CD14-positive monocyte (primary cell): Measurements from ENCODE around the gene HK2. TPM values are rescaled to one million over a fixed set of nuclear protein-coding genes. Genes with fewer than 3 reads are reported as not detected.

Experiments used
- DNase-seq, 3 donors: peaks; one replicate each; pipeline ENCODE4 v3.0.0-alpha.2; 2011 to 2022
- H2AFZ ChIP-seq: 2 replicates; pipeline ENCODE4 v1.6.0; 2012; ENCODE audit warnings: mild to moderate bottlenecking, low read depth, low read length, inconsistent platforms; ENCODE audit not compliant: insufficient read depth, poor library complexity, severe bottlenecking
- H3K27ac ChIP-seq, 2 donors: 1 replicate in 1 of 2; 2 replicates in 1 of 2; pipeline ENCODE4 v1.5.1; 2012 to 2013; ENCODE audit warnings: low read length in 2 of 2, control low read depth in 1 of 2, inconsistent platforms in 1 of 2, low read depth in 1 of 2, mild to moderate bottlenecking in 1 of 2
- H3K27me3 ChIP-seq, 2 donors: one replicate each; pipeline versions ENCODE4 v1.6.0 to v1.6.1; 2011 to 2013; ENCODE audit warnings: low read length in 2 of 2; ENCODE audit not compliant: control insufficient read depth in 2 of 2, insufficient read depth in 2 of 2
- H3K36me3 ChIP-seq, 2 donors: replicated peaks in 1 of 2; 1 replicate in 1 of 2; 2 replicates in 1 of 2; pipeline versions ENCODE4 v1.5.1 to v1.6.1; 2012 to 2013; ENCODE audit warnings: low read length in 2 of 2, control low read depth in 1 of 2, inconsistent platforms in 1 of 2, mild to moderate bottlenecking in 1 of 2; ENCODE audit not compliant: insufficient read depth in 2 of 2, control insufficient read depth in 1 of 2
- H3K4me1 ChIP-seq, 2 donors: 1 replicate in 1 of 2; 2 replicates in 1 of 2; pipeline versions ENCODE4 v1.5.1 to v1.6.1; 2012 to 2013; ENCODE audit warnings: low read length in 2 of 2, control low read depth in 1 of 2, inconsistent platforms in 1 of 2, mild to moderate bottlenecking in 1 of 2, moderate library complexity in 1 of 2; ENCODE audit not compliant: insufficient read depth in 2 of 2, control insufficient read depth in 1 of 2
- H3K4me2 ChIP-seq: replicated peaks from 2 replicates; pipeline ENCODE3; 2012; ENCODE audit warnings: low read length, moderate library complexity, mild to moderate bottlenecking; ENCODE audit not compliant: poor library complexity, severe bottlenecking; ENCODE audit errors: extremely low read depth
- H3K4me3 ChIP-seq, 3 experiments: fragments of 200-600 bp in 1 of 3; sonication (generic) in 1 of 3; replicated peaks in 1 of 3; 1 replicate in 2 of 3; 2 replicates in 1 of 3; pipeline ENCODE4 v1.5.1; 2011 to 2013; ENCODE audit warnings: low read length in 3 of 3, mild to moderate bottlenecking in 3 of 3, control low read depth in 2 of 3, low read depth in 2 of 3, inconsistent platforms in 1 of 3, moderate library complexity in 1 of 3
- H3K79me2 ChIP-seq: 2 replicates; pipeline ENCODE4 v1.6.0; 2012; ENCODE audit warnings: mild to moderate bottlenecking, control low read depth, inconsistent platforms, low read length, moderate library complexity; ENCODE audit not compliant: insufficient read depth
- H3K9ac ChIP-seq: 2 replicates; pipeline ENCODE4 v1.6.0; 2017; ENCODE audit warnings: low read length, mild to moderate bottlenecking; ENCODE audit not compliant: insufficient read depth, poor library complexity, severe bottlenecking
- H3K9me3 ChIP-seq, 2 donors: replicated peaks in 1 of 2; 1 replicate in 1 of 2; 2 replicates in 1 of 2; pipeline versions ENCODE4 v1.5.1 to v1.6.1; 2012 to 2013; ENCODE audit warnings: low read length in 2 of 2, control low read depth in 1 of 2; ENCODE audit not compliant: control insufficient read depth in 1 of 2, insufficient read depth in 1 of 2
- H4K20me1 ChIP-seq: 2 replicates; pipeline ENCODE4 v1.6.0; 2012; ENCODE audit warnings: mild to moderate bottlenecking, low read length, control low read depth, moderate library complexity; ENCODE audit not compliant: insufficient read depth
- H3K27ac Mint-ChIP-seq, 7 donors: one replicate each; pipeline ENCODE4 v1.8.0; 2020; ENCODE audit warnings: mild to moderate bottlenecking in 7 of 7, mixed read lengths in 7 of 7, moderate library complexity in 6 of 7, inconsistent platforms in 2 of 7
- H3K27me3 Mint-ChIP-seq, 3 donors: one replicate each; pipeline ENCODE4 v1.8.0; 2021 to 2022; ENCODE audit warnings: low read depth in 3 of 3, mild to moderate bottlenecking in 3 of 3, mixed read lengths in 3 of 3, moderate library complexity in 3 of 3, inconsistent platforms in 1 of 3
- H3K36me3 Mint-ChIP-seq, 2 donors: one replicate each; pipeline ENCODE4 v1.8.0; 2020; ENCODE audit warnings: mixed read lengths in 2 of 2, inconsistent platforms in 1 of 2, mild to moderate bottlenecking in 1 of 2
- H3K4me1 Mint-ChIP-seq: one replicate; pipeline ENCODE4 v1.8.0; 2020; ENCODE audit warnings: mild to moderate bottlenecking, mixed read lengths
- H3K4me3 Mint-ChIP-seq, 2 donors: one replicate each; pipeline ENCODE4 v1.8.0; 2020; ENCODE audit warnings: mild to moderate bottlenecking in 2 of 2, mixed read lengths in 2 of 2, moderate library complexity in 1 of 2
- H3K9me3 Mint-ChIP-seq, 7 donors: one replicate each; pipeline ENCODE4 v1.8.0; 2020 to 2022; ENCODE audit warnings: mixed read lengths in 7 of 7, mild to moderate bottlenecking in 6 of 7, moderate library complexity in 6 of 7, inconsistent platforms in 2 of 7
- CTCF ChIP-seq: fragments of 200-600 bp; IDR thresholded peaks from one replicate; pipeline ENCODE4 v1.8.0; 2022; ENCODE audit warnings: antibody characterized with exemption, mild to moderate bottlenecking
- WGBS: methylation state at CpG from one replicate; pipeline ENCODE4 v1.1.5; 2013; ENCODE audit warnings: missing lambda C conversion rate; ENCODE audit not compliant: insufficient coverage; 5-methylcytosine and 5-hydroxymethylcytosine counted together
- intact Hi-C, 2 donors: fragments of 100-400 bp; cut with micrococcal nuclease; formaldehyde crosslinking; loops; one replicate each; pipeline versions ENCODE4 v1.15.0 to v1.15.1; 2023
- polyA plus RNA-seq, 3 donors: library from polyadenylated mRNA; depleted of rRNA in 1 of 3; unstranded in 2 of 3; stranded (reverse) in 1 of 3; fragments of 300-500 nt in 2 of 3; fragments of >200 nt in 1 of 3; fragmentation: Illumina TruSeq in 2 of 3; gene quantifications; 1 replicate in 2 of 3; 2 replicates in 1 of 3; pipeline ENCODE4 v1.2.3, GENCODE V29; 2012 to 2021

HK2 gene
- polyA plus RNA-seq, 3 donors: 20.3 to 46.7 (median 29.8) TPM

- TF ChIP-seq CTCF: no peak
- H4K20me1 ChIP-seq: no peaks in the 10 kb centered on the region
- no peak overlapping the region for H3K27ac ChIP-seq
- no peak for DNase-seq
- no peak overlapping the region for H3K9ac ChIP-seq
- WGBS: 100% methylated on average over 1 of the region's 5 CpGs
- H3K4me1 ChIP-seq: no peaks in the 10 kb centered on the region
- H3K9me3 ChIP-seq: no peaks in the 10 kb centered on the region
- H3K27ac Mint-ChIP-seq: peak overlapping the region in 1 of 7 donors; percentile 44
- H3K36me3 Mint-ChIP-seq: peaks cover 0 to 24% of the 10 kb centered on the region in 2 donors
- H2AFZ ChIP-seq: no peak overlapping the region
- no peaks in the 10 kb centered on the region for H3K27me3 ChIP-seq
- peaks cover 16% of the 10 kb centered on the region for H3K4me1 Mint-ChIP-seq
- H3K4me2 ChIP-seq: no peak overlapping the region
- H3K4me3 ChIP-seq: no peak overlapping the region
- H3K27me3 Mint-ChIP-seq: peaks cover 0 to 7% (median under 1%) of the 10 kb centered on the region in 3 donors
- intact Hi-C loops: no loop called here
- H3K4me3 Mint-ChIP-seq: no peak overlapping the region
- H3K79me2 ChIP-seq: no peaks in the 10 kb centered on the region
- no peaks in the 10 kb centered on the region for H3K36me3 ChIP-seq
- H3K9me3 Mint-ChIP-seq: peaks cover 0 to 7% (median 0%) of the 10 kb centered on the region in 7 donors
These were observed 108.3 kb downstream of the HK2 start for GRCh38 chr2:74942263-74942662.

Other genes with a start within 250 kb of the HK2 start
- gene M1AP, start 185.8 kb upstream of the HK2 start, polyA plus RNA-seq: 1 to 10 TPM in 2 of 3 donors, under 1 TPM in 1; 1.00 to 4.6 (median 1.8) TPM
- under 1 TPM; 0.16 to 0.44 (median 0.43) TPM for gene SEMA4F, start 179.9 kb upstream of the HK2 start, polyA plus RNA-seq
- gene POLE4, start 124.5 kb downstream of the HK2 start, polyA plus RNA-seq: 100 to 1,000 TPM in 2 of 3 donors, 10 to 100 TPM in 1; 35.0 to 345 (median 304) TPM